GM19463 (cell line): ENCODE results near the gene CFAP74.

ENCODE experiments used
- ATAC-seq: cut with Tn5 transposase; IDR thresholded peaks from one replicate; pipeline ENCODE4 v1.9.1; 2021; ENCODE audit warnings: mild to moderate bottlenecking, moderate library complexity; ENCODE audit not compliant: unreplicated experiment

CFAP74 gene

GRCh38 chr1:2022063-2022770, 18.6 kb upstream of the CFAP74 start:
- no peak for ATAC-seq

DNA sequence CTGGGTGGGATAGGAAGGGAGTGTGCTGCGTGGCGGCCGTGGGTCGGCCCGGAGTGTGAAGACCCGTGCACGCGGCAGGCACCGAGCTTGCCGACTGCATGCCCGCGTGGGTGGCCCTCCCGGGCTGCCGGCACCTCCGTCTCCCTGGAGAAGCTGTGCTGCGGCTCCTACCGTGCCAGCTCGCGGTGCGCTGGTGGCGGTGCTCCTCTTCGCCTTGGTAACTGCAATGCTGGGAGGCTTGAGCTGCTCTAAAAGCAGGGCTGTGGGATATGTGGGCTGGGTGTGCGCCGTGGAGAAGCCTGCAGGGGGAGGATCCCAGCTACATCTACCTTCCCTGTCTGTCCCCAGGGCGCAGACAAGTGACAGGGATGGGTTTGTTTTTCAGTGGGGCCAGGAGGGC, 18.0 kb upstream of the CFAP74 start:
- no peak for ATAC-seq

DNA sequence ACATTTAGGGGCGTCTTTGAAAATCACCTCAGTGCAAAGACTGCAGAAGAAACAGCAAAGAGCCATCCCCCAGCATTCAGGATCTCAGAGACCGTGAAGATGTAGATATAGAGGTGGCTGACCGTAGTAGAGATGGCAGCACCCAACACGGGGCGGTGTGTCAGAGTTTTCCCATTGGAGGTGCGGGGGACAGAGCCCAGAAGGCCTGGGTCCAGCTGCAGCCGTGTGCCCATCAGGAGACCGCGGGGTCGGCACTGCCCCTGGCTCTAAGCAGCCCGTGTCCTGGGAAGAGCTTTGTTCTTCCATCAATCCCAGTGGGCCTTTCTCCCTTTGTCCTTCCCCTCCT, 16.7 kb upstream of the CFAP74 start:
- no peak for ATAC-seq

DNA sequence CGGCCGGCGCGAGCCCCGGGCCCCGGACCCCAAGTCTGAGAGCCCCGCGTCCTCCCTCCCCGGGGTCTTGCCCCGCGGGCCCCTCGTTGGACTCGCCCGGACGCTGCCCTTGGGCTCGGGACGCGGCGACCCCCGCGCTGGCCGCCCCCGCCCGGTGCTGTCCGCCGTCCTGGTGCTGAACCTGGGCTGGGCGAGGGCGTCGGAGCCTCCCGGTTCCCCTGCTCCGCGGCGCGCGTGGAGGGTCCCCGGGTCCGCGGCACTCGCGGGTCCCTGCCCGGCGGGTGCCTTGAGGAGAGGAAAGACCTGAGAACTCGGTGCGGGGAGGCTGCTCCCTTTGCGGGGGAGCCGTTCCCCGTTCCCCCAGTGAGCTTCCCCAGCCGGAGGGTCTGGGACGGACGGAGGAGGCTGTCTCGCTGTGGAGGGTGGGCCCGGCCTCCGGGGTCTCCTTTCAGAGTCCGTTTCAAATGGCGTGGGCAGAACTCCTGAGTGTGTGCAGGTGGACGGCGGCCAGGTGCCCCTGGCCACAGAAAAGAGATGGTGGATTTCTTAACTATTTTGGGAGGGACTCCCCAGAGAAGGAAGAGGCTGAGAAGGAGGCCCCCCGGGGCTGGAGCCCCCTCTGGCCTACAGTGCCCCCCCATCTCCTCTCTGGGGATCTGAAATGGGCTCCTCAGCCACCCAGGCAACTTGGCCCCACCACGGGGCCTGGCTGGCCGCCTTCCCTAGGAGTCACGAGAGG, 16.2 kb upstream of the CFAP74 start:
- ATAC-seq = no peak

GRCh38 chr1:2019172-2019543, 15.6 kb upstream of the CFAP74 start, which contains the start of gene GABRD:
Gene GABRD, plus strand, starts transcription at chr1:2019345. Its CDS starts 79 bp downstream, at chr1:2019424.
- ATAC-seq = no peak

GRCh38 chr1:2018217-2019171, 14.9 kb upstream of the CFAP74 start:
- no peak for ATAC-seq

DNA sequence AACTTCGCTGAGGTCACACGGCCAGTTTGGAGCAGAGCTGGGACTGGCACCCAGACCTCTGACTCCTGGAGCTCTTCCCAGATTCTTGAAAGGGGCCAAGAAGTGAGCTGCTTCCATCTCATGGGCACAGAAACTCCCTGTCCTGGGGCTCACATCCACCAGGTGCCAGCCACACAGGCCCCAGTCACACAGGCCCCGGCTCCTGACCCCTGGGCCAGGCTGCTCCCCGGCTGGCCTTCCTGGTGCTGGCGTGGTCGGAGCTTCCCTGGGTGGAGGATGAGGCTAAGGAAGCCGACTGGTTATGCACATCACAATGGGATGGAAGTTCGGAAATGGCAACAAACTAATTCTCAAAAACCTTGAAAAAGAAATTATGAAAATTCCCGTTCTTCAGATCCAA, 12.5 kb upstream of the CFAP74 start:
- ATAC-seq = no peak

DNA sequence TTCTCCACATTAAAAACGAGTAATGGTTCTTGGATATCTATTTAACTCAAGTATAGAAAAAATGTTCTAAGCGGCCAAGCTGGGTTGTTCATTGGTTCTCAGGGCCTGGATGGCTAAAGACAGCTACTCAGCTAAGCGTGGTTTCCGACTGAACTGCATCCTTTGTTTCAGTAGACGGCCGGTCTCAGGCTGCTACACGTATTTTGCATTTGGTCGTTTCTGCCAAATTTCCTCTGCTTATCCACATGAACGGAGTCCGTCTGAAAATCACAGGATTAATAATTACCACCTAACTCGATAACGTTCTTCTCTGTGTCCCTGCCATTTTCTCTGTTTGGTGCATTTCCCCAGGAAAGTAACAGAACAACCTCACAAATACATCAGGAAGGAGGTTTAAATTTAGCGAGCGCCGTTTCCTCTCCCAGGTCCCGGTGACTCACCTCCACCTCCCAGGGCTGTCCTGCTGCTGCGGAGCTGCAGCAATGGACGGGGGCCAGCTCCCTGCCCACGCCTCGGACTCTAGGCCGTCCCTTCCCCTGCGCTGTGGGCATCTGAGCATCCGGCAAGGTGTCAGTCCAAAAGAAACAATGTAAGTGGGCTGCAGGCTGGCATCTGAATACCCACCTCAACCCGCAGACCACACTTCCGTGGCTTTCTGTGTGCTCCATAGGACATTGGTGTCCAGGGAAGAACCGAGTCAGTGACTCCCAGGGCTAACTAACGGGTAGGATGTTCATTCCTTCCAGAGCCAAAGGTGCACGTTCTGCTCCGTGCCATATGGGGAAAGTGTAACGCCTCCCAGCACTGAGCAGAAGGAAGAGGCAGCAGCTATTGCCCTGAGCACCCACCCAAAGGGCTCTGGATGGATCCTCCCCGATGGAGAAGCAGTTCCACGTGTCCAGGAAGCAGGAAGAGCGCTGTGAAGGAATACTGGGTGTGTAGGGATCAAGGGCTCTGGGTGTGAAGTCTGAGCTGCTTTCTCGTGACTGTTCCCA, 11.5 kb upstream of the CFAP74 start:
- ATAC-seq = no peak

GRCh38 chr1:2014181-2014580, 10.6 kb upstream of the CFAP74 start:
- ATAC-seq = no peak

- no peak for ATAC-seq
Observed at GRCh38 chr1:2009101-2010053, 5.8 kb upstream of the CFAP74 start.

- ATAC-seq = no peak
Observed at GRCh38 chr1:2004856-2005255, 1.3 kb upstream of the CFAP74 start.

GRCh38 chr1:2001773-2002411, 1.7 kb downstream of the CFAP74 start:
- no peak for ATAC-seq

DNA sequence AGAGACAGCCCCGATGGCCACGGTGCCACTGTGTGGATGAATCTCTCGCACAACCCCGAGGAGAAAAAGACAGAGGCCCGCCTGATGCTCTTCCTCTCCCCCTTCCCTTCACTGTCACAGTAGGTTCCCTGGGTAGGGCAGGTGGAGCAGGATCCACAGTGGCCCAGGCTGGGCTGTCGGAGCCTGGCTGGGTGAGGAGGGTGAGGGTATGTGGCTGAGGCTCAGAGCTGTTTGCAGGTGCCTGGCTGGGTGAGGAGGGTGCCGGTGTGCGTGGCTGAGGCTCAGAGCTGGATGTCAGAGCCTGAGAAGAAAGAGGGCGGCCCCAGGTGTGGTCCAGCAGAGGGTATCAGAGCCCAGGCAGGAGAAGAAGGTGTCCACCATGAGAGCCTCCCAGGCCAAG, 2.7 kb downstream of the CFAP74 start:
- ATAC-seq = no peak

- ATAC-seq = no peak
Observed at GRCh38 chr1:2000432-2000831, 3.2 kb downstream of the CFAP74 start.

DNA sequence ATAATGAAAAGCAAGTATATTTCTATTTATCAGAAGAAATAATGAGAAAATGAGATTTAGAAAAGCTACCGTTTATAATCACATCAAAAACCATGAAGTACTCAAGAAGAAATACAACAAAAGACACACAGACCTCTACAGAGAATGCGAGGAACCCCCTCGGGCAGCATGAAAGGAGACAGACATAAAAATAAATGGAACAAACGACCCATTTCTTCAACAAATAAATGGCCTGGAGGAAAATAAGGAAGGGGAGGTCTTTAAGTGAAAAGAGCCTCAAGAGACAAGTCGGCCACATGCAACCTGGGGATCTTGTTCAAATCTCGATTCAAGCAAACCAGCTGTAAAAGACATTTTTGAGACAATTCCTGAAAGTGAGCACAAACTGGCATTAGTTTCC, 6.0 kb downstream of the CFAP74 start:
- ATAC-seq = no peak

DNA sequence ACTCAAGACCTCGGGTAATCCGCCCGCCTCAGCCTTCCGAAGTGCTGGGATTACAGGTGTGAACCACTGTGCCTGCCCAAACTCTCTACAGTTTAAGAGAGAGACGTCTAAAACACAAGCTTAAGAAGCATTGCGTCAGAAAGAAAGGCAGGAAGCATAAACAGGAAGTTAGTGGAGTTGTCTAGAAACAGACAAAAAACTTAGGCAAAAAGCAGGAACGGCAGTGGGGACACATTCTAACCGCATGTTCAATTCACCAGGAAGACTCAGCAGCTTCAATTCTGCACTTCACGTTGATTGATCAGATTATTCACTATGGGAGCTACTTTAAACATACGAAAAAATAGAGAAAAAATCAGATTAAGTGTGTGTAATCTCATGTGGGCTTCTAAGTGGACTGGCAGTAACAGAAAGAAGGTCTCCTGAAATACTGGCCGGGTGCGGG, 7.4 kb downstream of the CFAP74 start:
- no peak for ATAC-seq

DNA sequence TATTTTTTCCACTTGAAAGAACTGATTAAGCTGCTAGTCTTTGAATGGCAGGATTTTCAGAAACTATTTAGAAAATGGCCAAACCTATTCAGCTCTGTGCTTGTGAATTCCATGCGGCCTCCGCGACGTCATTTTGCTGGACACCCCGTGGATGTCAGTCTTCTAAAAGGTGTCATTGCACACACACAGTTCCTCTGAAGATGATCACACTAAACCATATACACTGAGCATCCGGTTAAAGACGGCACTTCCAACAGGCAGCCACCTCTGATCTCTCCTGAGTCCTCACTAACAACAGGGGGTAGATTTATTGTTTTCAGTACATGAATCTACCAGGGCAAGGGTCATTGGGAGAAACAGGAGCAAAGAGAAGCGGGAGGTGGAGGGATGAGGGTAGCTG, 9.1 kb downstream of the CFAP74 start:
- no peak for ATAC-seq

- no peak for ATAC-seq
Observed at GRCh38 chr1:1990222-1990621, 13.4 kb downstream of the CFAP74 start.

- no peak for ATAC-seq
Observed at GRCh38 chr1:1989789-1990188, 13.8 kb downstream of the CFAP74 start.
